Nephron progenitor cell (in vitro differentiated cells): Measurements from ENCODE around the gene HSPA12B.

Experiments
- DNase-seq: peaks from one replicate; pipeline ENCODE4 v3.0.0; 2021
- H3K27ac Mint-ChIP-seq: 2 replicates; pipeline ENCODE4 v1.8.0; 2021; ENCODE audit warnings: mild to moderate bottlenecking, moderate library complexity, mixed read lengths
- H3K27me3 Mint-ChIP-seq: 2 replicates; pipeline ENCODE4 v1.8.0; 2021; ENCODE audit warnings: mild to moderate bottlenecking, low read depth, mixed read lengths; ENCODE audit not compliant: poor library complexity
- H3K36me3 Mint-ChIP-seq: 2 replicates; pipeline ENCODE4 v1.8.0; 2021; ENCODE audit warnings: low read depth, mixed read lengths
- H3K4me1 Mint-ChIP-seq: 2 replicates; pipeline ENCODE4 v1.8.0; 2021; ENCODE audit warnings: mixed read lengths
- H3K4me3 Mint-ChIP-seq: 2 replicates; pipeline ENCODE4 v1.8.0; 2021; ENCODE audit warnings: mild to moderate bottlenecking, moderate library complexity, mixed read lengths
- H3K9me3 Mint-ChIP-seq: 2 replicates; pipeline ENCODE4 v1.8.0; 2021; ENCODE audit warnings: mild to moderate bottlenecking, moderate library complexity, mixed read lengths
- TF ChIP-seq, protein P1 (sequence below): fragments of 200-600 bp; sonication (generic); IDR thresholded peaks from 2 replicates; pipeline ENCODE4 v1.5.0; 2021; ENCODE audit warnings: antibody characterized with exemption

HSPA12B gene

DNA sequence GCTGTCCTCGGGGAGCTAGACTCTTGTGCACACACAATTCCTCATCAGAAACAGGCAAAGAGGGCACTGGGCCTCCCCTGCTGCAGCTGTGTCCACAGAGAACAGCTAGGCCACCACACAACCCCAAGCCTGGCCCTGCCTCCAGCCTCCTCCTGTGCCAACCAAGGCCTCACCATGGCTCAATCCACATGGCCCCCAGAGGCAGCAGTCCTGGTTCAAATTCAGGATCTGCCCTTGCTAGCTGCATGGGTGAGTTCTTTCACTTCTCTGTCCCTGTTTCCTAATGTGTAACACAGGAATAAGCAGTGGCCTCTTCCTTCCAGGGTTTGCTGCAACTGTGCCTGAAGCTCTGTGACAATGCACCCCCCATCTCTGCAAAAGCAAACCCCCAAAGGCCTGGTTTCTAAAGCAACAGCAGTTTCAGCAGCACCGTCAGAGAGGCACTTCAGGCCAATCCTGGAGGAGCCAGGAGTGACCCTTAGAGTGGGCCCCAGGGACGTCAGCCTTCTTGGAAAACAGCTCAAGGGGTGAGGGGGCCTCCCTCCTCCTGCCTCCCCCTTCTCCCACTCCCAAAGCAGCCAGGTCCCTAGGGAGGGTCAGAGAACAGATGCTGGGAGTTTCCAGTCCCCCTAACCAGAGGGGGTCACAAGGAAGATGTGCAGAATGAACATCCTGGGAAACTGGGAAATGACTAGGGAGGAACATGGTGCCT is 32.8 kb downstream of the HSPA12B start:
- H3K27ac Mint-ChIP-seq = peak overlapping the region; percentile 88
- peaks cover 6% of the 10 kb centered on the region for H3K36me3 Mint-ChIP-seq
- H3K9me3 Mint-ChIP-seq = no peaks in the 10 kb centered on the region
- TF ChIP-seq, protein P1, sequence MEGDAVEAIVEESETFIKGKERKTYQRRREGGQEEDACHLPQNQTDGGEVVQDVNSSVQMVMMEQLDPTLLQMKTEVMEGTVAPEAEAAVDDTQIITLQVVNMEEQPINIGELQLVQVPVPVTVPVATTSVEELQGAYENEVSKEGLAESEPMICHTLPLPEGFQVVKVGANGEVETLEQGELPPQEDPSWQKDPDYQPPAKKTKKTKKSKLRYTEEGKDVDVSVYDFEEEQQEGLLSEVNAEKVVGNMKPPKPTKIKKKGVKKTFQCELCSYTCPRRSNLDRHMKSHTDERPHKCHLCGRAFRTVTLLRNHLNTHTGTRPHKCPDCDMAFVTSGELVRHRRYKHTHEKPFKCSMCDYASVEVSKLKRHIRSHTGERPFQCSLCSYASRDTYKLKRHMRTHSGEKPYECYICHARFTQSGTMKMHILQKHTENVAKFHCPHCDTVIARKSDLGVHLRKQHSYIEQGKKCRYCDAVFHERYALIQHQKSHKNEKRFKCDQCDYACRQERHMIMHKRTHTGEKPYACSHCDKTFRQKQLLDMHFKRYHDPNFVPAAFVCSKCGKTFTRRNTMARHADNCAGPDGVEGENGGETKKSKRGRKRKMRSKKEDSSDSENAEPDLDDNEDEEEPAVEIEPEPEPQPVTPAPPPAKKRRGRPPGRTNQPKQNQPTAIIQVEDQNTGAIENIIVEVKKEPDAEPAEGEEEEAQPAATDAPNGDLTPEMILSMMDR = no peak
- peak overlapping the region; percentile 85 for H3K4me3 Mint-ChIP-seq
- peaks cover 3% of the 10 kb centered on the region for H3K27me3 Mint-ChIP-seq
- DNase-seq = no peak
- peaks cover 64% of the 10 kb centered on the region for H3K4me1 Mint-ChIP-seq

DNA sequence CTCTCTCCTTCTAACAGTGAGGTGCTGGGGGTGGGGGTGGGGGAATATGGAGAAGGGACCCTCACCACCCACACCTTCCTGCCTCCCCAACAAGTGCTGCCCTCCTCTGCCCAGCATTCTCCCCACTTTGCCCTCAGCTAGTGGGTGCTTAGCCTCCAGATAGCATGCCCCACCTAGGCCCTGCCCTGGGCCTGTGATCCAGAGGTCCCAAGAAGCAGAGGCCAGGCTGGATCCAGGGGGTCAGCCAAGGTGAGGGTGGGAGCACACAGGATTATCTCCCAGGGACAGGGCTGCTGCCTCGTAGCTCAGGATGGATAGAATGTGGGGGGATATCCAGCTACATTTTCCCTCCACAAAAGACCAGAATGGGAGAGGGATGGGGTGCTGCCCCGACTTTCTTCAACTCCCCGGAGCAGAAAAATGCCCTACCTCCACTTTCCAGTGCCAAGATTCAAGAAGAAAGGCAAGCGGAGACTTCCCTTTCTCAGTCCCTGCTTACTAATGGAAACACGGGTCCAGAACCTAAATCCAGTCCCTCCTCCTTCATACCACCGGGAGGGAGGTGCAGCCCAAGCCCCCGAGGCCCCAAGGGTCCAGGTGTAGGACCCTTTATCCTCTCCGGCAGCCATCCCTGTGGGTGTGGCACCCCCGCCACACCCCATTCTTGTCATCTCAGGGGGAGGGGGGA is 34.1 kb downstream of the HSPA12B start:
- TF ChIP-seq, protein P1 = no peak
- Mint-ChIP-seq H3K27ac (no peak overlapping the region), H3K4me3 (peak overlapping the region; percentile 85), H3K4me1 (peaks cover 53% of the 10 kb centered on the region), H3K36me3 (peaks cover 4% of the 10 kb centered on the region), H3K9me3 (no peaks in the 10 kb centered on the region), H3K27me3 (peaks cover 3% of the 10 kb centered on the region)
- no peak for DNase-seq

DNA sequence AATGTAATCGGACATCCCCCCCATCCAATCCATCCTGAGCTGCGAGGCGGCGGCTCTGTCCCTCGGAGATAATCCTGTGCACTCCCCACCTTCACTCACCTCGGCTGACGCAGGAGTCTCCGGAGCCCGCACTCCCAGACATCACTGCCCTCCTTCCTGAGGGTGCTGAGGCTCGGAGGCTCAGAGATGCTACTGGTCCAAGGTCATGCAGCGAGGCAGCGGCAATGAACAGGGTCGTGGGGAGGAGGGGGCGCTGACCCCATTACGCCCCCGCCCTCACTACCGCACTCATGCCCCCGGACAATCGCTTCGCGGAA is 34.6 kb downstream of the HSPA12B start:
- DNase-seq = peak; percentile 37
- Mint-ChIP-seq H3K36me3 (no peaks in the 10 kb centered on the region), H3K4me3 (peak overlapping the region; percentile 85), H3K4me1 (peaks cover 49% of the 10 kb centered on the region), H3K27ac (no peak overlapping the region), H3K9me3 (no peaks in the 10 kb centered on the region), H3K27me3 (peaks cover 3% of the 10 kb centered on the region)
- TF ChIP-seq, protein P1 = no peak

DNA sequence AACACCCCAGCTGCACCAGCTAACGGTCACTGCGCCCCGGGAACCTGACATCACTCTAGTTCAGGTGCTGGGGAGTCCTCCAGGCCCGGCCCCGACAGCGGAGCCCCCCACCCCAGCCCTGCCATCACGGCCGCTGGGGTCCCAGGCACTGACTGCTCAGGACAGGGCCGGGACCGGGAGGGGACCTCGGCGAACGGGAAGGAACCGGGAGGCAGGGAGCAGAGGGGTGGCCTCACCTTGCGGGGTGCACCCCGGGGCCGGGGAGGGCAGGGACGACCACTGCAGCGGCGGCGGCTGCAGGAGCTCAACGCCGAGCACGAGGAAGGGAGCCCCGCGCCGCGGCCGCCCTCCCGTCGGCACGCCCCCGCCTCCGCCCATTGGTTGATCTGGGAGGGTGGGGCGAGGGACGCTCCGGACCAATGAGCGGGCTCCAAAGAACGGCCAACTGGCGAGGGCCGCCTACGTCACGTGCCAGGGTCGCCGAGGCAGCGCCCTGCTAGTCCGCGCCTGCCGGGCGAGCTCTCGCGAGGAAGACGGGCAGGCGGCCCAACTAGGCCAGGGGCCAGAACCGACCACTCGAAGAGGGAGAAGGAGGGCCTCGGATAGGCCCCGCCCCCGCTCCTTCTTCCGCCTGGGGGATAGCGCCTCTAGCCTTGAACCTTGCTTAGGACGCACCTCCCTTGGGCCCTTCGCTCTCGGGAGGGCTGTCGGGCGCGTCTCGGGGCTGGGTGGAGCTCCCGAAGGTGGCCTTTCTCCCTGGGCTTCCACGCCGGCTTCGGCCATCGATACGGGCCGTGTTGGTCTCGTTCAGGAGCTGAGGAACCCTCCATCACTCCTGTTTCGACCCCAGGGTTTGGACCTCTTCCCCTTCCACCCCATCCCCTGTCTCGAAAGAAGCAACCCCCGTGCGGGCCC is 35.2 kb downstream of the HSPA12B start, which contains the start of gene ADISSP:
ADISSP (minus strand) TSS at position 327 of the 915 bp plus-strand sequence. CDS start 7,653 bp downstream, outside the sequence.
- Mint-ChIP-seq H3K9me3 (no peaks in the 10 kb centered on the region), H3K27me3 (peaks cover 7% of the 10 kb centered on the region), H3K4me3 (peak within 1 kb of the TSS; percentile 85), H3K4me1 (peaks cover 46% of the 10 kb centered on the region), H3K27ac (peak within 1 kb of the TSS; percentile 97), H3K36me3 (no peaks in the 10 kb centered on the region)
- DNase-seq = peak; percentile 96
- TF ChIP-seq, protein P1 = no peak

DNA sequence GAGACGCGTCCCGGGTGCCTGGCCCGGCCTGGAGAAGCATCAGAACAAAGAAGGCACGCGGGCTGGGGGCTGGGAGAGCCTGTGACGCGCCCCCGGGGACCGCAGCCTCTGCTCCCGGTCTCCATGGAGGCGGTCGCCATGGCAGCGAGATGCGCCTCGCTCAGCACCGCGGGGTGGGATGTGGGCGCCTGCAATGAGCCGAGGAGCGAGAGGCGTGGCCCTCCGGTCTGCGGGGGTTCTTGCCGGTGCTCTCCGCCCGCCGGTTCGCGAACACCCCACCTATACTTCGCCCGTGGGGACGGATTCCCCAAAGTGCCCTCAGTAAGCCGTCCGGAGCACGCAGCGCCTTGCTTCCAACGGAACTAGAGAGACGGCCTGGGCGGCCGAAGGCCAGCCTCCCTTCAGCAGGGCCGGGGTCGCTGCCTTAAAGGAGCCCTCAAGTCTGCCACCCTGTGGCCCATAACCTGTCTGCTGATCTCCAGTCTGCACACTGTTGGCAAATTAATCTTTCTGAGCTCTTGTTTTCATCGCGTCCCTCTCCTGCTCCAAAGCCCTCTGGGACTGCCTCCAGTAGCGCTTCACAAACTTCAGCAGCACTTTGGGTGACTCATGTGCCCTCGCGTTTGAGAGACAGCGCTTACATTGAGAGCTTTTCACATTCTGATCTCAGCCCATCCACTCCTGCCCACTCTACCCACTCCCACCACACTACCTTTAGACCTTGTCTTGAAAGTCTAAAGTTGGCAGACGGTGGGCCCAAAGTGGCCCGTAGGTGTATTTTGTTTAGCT is 36.1 kb downstream of the HSPA12B start:
- DNase-seq = peak; percentile 91
- TF ChIP-seq, protein P1 = peak; percentile 55
- no peaks in the 10 kb centered on the region for H3K36me3 Mint-ChIP-seq
- peak overlapping the region; percentile 97 for H3K27ac Mint-ChIP-seq
- peaks cover 44% of the 10 kb centered on the region for H3K4me1 Mint-ChIP-seq
- peak overlapping the region; percentile 83 for H3K4me3 Mint-ChIP-seq
- H3K27me3 Mint-ChIP-seq = peaks cover 11% of the 10 kb centered on the region
- no peaks in the 10 kb centered on the region for H3K9me3 Mint-ChIP-seq
